ENCODE results near the gene ANKRD6.
"Not testable (repeated sequence)": the region's sequence is repeated elsewhere in the genome, so short reads cannot be mapped to it uniquely, and the experiment has no call there.

The ANKRD6 gene

GRCh38 chr6:89392823-89393222 is 40.1 kb upstream of the ANKRD6 start:
- POLR2A ChIA-PET: no interaction called here
- CTCF ChIA-PET: no interaction called here
- TF ChIP-seq PKNOX1 (IDR thresholded peaks at IDR 0.05) (no peak), LEF1 (IDR thresholded peaks at IDR 0.05; ENCODE audit: borderline replicate concordance) (no peak)
- no peak for DNase-seq (ENCODE audit: extremely low spot score)

- TF ChIP-seq TARDBP (IDR thresholded peaks at IDR 0.05) (no peak), SP1 (IDR thresholded peaks at IDR 0.05) (no peak), FOXK2 (IDR thresholded peaks at IDR 0.05) (no peak), ELF4 (IDR thresholded peaks at IDR 0.05) (no peak), CTBP1 (IDR thresholded peaks at IDR 0.05; ENCODE audit: borderline replicate concordance) (no peak), HDGF (IDR thresholded peaks at IDR 0.05; ENCODE audit: borderline replicate concordance) (no peak), BHLHE40 (IDR thresholded peaks at IDR 0.05; ENCODE audit: borderline replicate concordance) (no peak), FOXM1 (IDR thresholded peaks at IDR 0.05; ENCODE audit: borderline replicate concordance) (no peak), L3MBTL2 (conservative IDR thresholded peaks at IDR 0.05) (no peak), LEF1 (IDR thresholded peaks at IDR 0.05; ENCODE audit: borderline replicate concordance) (no peak), PKNOX1 (IDR thresholded peaks at IDR 0.05) (no peak), FOXA1 (IDR thresholded peaks at IDR 0.05) (no peak), ARNT (IDR thresholded peaks at IDR 0.05) (no peak), NFRKB (IDR thresholded peaks at IDR 0.05) (no peak), ZNF384 (IDR thresholded peaks at IDR 0.05) (no peak), SUZ12 (IDR thresholded peaks at IDR 0.05) (no peak)
- ChIA-PET CTCF (no interaction called here), POLR2A (no interaction called here)
- no peak for DNase-seq (ENCODE audit: extremely low spot score)
These were observed 39.3 kb upstream of the ANKRD6 start for GRCh38 chr6:89393659-89394058.

DNA sequence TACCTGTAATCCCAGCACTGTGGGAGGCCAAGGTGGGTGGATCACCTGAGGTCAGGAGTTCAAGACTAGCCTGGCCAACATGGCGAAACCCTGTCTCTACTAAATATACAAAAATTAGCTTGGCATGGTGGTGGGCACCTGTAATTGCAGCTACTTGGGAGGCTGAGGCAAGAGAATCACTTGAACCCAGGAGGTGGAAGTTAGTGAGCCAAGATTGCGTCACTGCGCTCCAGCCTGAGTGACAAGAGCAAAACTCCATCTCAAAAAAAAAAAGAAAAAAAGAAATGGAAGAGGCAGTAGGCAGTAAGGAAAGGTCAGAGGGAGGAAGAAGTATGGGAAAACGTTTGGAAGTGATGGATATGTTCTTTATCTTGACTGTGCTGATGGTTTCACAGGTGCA is 35.1 kb upstream of the ANKRD6 start:
- CTCF ChIA-PET: interaction anchor here (0.6 kb wide), 1 partner anchor 44 kb away, joined by 3 read pairs; no protein-coding TSS in a partner anchor
- POLR2A ChIA-PET: not testable (repeated sequence)
- peak; percentile 8; the same call in 1 of the 2 replicates for TF ChIP-seq PKNOX1 (IDR thresholded peaks at IDR 0.05)

GRCh38 chr6:89398762-89399525 is 34.0 kb upstream of the ANKRD6 start:
- TF ChIP-seq FOXA1 (IDR thresholded peaks at IDR 0.05) (no peak), SP1 (IDR thresholded peaks at IDR 0.05) (no peak), LEF1 (IDR thresholded peaks at IDR 0.05; ENCODE audit: borderline replicate concordance) (no peak), NFRKB (IDR thresholded peaks at IDR 0.05) (no peak), FOXK2 (IDR thresholded peaks at IDR 0.05) (no peak), CTBP1 (IDR thresholded peaks at IDR 0.05; ENCODE audit: borderline replicate concordance) (no peak), PKNOX1 (IDR thresholded peaks at IDR 0.05) (no peak), HDGF (IDR thresholded peaks at IDR 0.05; ENCODE audit: borderline replicate concordance) (no peak), ZNF384 (IDR thresholded peaks at IDR 0.05) (no peak), ARNT (IDR thresholded peaks at IDR 0.05) (no peak), L3MBTL2 (conservative IDR thresholded peaks at IDR 0.05) (no peak), TARDBP (IDR thresholded peaks at IDR 0.05) (no peak), FOXM1 (IDR thresholded peaks at IDR 0.05; ENCODE audit: borderline replicate concordance) (no peak), ELF4 (IDR thresholded peaks at IDR 0.05) (no peak), BHLHE40 (IDR thresholded peaks at IDR 0.05; ENCODE audit: borderline replicate concordance) (no peak)
- ChIA-PET POLR2A (no interaction called here), CTCF (interaction anchor here (0.7 to 2.0 kb wide), 3 partner anchors 9 to 106 kb away, joined by 3 to 9 read pairs (median 3); no protein-coding TSS in a partner anchor)
- no peak for DNase-seq (ENCODE audit: extremely low spot score)

More for the DNA sequence above, 35.1 kb upstream of the ANKRD6 start:
- DNase-seq (ENCODE audit: extremely low spot score): not testable (repeated sequence)

DNA sequence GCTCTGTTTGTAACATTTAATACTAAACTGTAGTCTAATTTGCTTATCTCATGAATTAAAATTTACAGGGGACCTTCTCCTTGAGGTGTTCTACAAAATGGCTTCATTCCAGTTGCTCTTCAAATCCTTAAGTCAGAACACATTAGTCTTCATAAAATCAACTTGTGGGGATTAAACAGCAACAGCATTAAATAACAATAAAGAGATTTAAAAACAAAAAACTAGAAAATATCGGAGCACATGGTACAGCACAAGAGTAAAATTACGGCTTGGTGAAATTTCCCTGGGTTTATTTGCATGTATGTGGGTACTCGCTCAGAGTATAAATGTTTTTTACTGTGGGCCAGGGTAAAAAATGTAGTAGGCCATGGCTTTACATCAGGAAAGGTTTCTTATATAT is 32.9 kb upstream of the ANKRD6 start:
- POLR2A ChIA-PET: no interaction called here
- CTCF ChIA-PET: interaction anchor here (1.0 to 2.0 kb wide), 2 partner anchors 28 to 32 kb away, joined by 6 to 9 read pairs; no protein-coding TSS in a partner anchor
- TF ChIP-seq TARDBP (IDR thresholded peaks at IDR 0.05): no peak
- no peak for TF ChIP-seq CTBP1 (IDR thresholded peaks at IDR 0.05; ENCODE audit: borderline replicate concordance)
- no peak for TF ChIP-seq FOXK2 (IDR thresholded peaks at IDR 0.05)
- no peak for TF ChIP-seq PKNOX1 (IDR thresholded peaks at IDR 0.05)
- TF ChIP-seq ZNF384 (IDR thresholded peaks at IDR 0.05): no peak
- TF ChIP-seq BHLHE40 (IDR thresholded peaks at IDR 0.05; ENCODE audit: borderline replicate concordance): no peak
- TF ChIP-seq ARNT (IDR thresholded peaks at IDR 0.05): no peak
- TF ChIP-seq FOXM1 (IDR thresholded peaks at IDR 0.05; ENCODE audit: borderline replicate concordance): no peak
- TF ChIP-seq FOXA1 (IDR thresholded peaks at IDR 0.05): no peak
- no peak for TF ChIP-seq SUZ12 (IDR thresholded peaks at IDR 0.05)
- no peak for TF ChIP-seq HDGF (IDR thresholded peaks at IDR 0.05; ENCODE audit: borderline replicate concordance)
- DNase-seq (ENCODE audit: extremely low spot score): no peak
